ENCODE measurements around the gene PLPPR5.
"Not testable (repeated sequence)": the region's sequence is repeated elsewhere in the genome, so short reads cannot be mapped to it uniquely, and the experiment has no call there.

The PLPPR5 gene

GRCh38 chr1:98908980-98909379 lies 95.7 kb downstream of the PLPPR5 start:
- FAIRE-seq = no peak

- no peak for FAIRE-seq
Observed at GRCh38 chr1:98906809-98907208, 97.9 kb downstream of the PLPPR5 start.

GRCh38 chr1:98906361-98906760 lies 98.3 kb downstream of the PLPPR5 start:
- no peak for FAIRE-seq

- FAIRE-seq = no peak
Observed at GRCh38 chr1:98904684-98905083, 100.0 kb downstream of the PLPPR5 start.

GRCh38 chr1:98903726-98904125 lies 100.9 kb downstream of the PLPPR5 start:
- FAIRE-seq = no peak

- FAIRE-seq = no peak
Observed at GRCh38 chr1:98903261-98903660, 101.4 kb downstream of the PLPPR5 start.

GRCh38 chr1:98898940-98899339 lies 105.7 kb downstream of the PLPPR5 start:
- no peak for FAIRE-seq

GRCh38 chr1:98897479-98897878 lies 107.2 kb downstream of the PLPPR5 start:
- FAIRE-seq = no peak

- FAIRE-seq = no peak
Observed at GRCh38 chr1:98896711-98897445, 107.8 kb downstream of the PLPPR5 start.

- no peak for FAIRE-seq
Observed at GRCh38 chr1:98893371-98893770, 111.3 kb downstream of the PLPPR5 start.

- FAIRE-seq = no peak
Observed at GRCh38 chr1:98888869-98889268, 115.8 kb downstream of the PLPPR5 start.

- FAIRE-seq = no peak
Observed at GRCh38 chr1:98887507-98887906, 117.2 kb downstream of the PLPPR5 start.

- FAIRE-seq = no peak
Observed at GRCh38 chr1:98884864-98885263, 119.8 kb downstream of the PLPPR5 start.

- FAIRE-seq = no peak
Observed at GRCh38 chr1:98881901-98882300, 122.8 kb downstream of the PLPPR5 start.

- FAIRE-seq = not testable (repeated sequence)
Observed at GRCh38 chr1:98881234-98881633, 123.4 kb downstream of the PLPPR5 start.

- FAIRE-seq = no peak
Observed at GRCh38 chr1:98874828-98875227, 129.8 kb downstream of the PLPPR5 start.

GRCh38 chr1:98870959-98871903 lies 133.4 kb downstream of the PLPPR5 start:
- no peak for FAIRE-seq

- no peak for FAIRE-seq
Observed at GRCh38 chr1:98865796-98866195, 138.9 kb downstream of the PLPPR5 start.

GRCh38 chr1:98860329-98860728 lies 144.3 kb downstream of the PLPPR5 start:
- no peak for FAIRE-seq

GRCh38 chr1:98854137-98854536 lies 150.5 kb downstream of the PLPPR5 start:
- FAIRE-seq = no peak

GRCh38 chr1:98849969-98850636 lies 154.6 kb downstream of the PLPPR5 start:
- no peak for FAIRE-seq

- no peak for FAIRE-seq
Observed at GRCh38 chr1:98842241-98842640, 162.4 kb downstream of the PLPPR5 start.
